AG09319 (cell line): ENCODE results near the gene PTPRZ1.

Experiments used
- DNase-seq: peaks from one replicate; pipeline ENCODE4 v3.0.0-alpha.2; 2010; ENCODE audit warnings: low read depth; ENCODE audit errors: extremely low read depth
- TF ChIP-seq, protein P1 (sequence below): IDR thresholded peaks from 2 replicates; pipeline ENCODE4 v1.5.1; 2011; ENCODE audit warnings: low read depth, mild to moderate bottlenecking, inconsistent platforms, low read length, moderate library complexity

The PTPRZ1 gene

DNA sequence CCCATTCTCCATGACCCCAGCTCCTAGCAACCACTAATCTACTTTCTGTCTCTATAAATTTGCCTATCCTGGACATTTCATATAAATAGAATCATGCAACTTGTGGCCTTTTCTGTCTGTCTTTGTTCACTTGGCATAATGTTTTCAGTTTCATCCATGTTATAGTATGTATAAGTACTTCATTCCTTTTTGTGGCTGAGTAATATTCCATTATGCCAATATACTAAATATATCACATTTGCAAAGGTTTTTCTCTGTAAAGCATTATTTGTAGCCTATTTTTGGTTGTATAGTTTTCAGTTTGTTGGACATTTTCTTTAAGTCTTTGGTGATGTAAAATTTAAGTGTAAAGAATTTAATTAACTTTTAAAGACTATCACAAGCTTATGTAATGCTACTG lies 2.2 kb downstream of the PTPRZ1 start:
- TF ChIP-seq, protein P1, sequence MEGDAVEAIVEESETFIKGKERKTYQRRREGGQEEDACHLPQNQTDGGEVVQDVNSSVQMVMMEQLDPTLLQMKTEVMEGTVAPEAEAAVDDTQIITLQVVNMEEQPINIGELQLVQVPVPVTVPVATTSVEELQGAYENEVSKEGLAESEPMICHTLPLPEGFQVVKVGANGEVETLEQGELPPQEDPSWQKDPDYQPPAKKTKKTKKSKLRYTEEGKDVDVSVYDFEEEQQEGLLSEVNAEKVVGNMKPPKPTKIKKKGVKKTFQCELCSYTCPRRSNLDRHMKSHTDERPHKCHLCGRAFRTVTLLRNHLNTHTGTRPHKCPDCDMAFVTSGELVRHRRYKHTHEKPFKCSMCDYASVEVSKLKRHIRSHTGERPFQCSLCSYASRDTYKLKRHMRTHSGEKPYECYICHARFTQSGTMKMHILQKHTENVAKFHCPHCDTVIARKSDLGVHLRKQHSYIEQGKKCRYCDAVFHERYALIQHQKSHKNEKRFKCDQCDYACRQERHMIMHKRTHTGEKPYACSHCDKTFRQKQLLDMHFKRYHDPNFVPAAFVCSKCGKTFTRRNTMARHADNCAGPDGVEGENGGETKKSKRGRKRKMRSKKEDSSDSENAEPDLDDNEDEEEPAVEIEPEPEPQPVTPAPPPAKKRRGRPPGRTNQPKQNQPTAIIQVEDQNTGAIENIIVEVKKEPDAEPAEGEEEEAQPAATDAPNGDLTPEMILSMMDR = no peak
- no peak for DNase-seq

DNA sequence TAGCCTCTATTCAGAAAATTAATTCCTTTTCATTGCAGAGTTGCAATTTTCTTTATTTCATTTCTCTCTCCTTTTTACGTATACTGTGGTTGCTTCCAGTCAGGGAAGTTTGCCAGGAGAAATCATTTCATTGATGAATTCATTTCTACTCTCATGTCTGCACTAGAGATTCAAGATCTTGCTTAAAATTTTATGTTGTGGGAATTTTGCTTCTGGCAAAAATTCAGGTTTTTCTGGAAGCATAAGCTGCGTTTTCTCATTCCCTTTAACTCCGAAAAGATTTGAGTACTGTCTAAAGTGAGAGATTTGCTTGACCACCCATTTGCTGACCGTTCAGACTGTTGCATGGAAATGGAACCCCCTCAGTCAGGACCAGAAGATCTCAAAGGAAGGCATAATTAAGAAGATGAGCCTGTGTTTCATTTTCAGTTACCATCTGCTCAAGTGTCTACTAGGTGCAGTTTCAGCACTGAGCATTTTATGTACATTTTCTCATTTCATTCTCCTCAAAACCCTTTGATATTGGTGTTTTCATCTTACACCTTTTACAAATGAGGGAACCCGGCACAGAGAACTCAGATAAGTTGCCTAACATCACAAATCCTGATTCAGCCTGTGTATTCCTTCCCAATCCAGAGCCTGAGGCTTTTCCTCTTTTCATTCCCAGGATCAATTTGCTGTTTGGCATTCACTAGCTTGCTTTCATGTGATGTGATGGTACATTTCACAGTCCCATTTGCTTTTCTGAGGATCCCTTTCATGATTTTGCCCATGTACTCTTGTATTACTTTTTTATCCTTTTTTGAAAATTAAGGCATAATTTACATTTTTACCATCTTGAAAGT lies 3.9 kb downstream of the PTPRZ1 start:
- TF ChIP-seq, protein P1 = no peak
- no peak for DNase-seq

DNA sequence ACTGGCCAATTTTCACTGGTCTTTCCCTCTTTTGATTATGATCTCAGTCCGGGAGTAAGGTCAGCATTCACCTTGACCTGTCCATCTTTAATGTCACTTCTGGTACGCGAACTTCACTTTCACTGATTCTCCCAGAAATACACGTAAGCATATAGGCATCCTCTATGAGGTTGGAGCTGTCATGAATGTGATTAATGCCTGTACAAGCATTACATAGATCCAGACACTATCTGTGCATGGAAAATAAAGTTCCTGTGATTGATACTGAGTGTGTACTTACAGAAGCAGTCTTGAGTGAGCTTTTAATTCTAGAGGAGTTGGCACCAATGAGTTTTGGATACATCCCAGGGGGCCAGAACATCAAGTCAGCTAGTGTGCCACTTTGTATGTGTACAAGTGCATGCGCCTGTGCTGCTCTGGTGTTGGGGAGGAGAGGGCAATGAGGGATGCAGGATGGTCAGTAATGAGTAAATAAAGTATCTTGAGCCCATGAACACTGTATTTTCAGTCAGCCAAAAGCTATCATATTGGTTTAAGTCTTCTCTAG lies 6.0 kb downstream of the PTPRZ1 start:
- no peak for DNase-seq
- TF ChIP-seq, protein P1 = no peak

DNA sequence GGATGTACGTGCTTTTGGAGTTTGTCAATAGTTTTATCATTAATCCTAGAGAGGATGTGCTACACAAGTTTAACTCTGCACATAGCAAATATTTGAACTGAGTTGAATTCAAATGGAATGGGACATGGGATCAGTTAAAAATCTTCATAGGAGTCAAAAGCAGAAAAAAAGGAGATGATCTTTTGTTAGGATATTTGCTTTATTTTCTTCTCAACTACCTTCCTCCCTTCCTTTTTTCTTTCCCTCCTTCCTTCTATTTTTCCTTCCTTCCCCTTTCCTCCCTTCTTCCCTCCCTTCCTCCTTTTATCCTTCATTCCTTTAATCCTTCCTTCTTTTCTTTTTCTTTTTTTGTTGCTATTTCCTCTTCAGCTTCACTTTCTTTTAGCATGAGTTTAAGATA lies 6.6 kb downstream of the PTPRZ1 start:
- no peak for DNase-seq
- TF ChIP-seq, protein P1 = no peak

DNA sequence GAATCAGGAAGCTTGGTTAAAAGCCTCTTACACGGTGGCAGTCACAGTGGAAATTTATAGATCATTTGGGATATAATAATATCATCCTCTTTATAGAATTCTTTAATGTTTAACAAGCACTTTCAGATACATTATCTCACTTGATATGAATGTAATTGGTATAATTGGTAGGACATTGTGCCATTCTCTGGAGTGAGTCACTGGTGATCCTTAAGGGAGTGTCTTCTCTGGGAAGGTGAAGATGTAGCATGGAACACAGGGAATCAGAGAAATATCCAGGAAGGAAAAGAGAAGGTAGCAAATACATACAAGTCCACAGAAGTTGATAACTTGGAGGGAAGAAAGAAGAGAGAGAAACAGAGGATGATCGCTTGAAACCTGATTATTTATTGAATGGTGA lies 9.8 kb downstream of the PTPRZ1 start:
- TF ChIP-seq, protein P1 = no peak

DNA sequence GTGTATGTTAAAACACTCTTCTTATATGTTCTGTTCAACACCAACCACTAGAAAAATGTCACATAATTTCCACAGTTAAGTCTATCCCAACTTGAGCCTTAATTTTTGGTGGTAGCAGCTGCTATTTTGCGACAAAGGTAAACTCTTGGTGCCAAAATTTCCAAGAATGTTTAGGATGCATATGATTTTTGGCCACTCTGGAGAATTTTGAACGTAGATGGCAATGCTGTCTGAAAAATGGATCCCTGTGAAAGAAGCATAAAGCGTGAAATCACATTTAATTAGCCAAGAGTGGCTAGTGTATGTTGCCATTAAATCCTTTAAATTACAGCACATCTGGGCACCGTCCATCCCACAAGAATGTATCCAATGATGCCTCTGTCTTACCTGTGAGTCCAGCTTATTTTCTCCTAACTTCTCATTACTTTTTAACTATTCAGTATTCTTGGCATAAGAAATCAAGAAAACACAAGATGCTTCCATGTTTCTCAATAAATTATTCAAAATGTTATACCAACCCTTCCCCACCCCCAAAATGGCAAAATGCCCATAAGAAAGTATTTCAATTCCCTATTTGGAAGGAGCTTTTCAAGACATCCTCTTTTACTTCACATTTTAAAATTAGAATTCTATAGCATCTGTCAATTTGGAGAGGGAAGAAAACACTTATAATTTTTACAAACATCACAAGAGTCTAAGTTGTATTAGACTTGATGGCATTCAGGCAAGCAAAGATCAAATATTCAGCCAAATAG lies 12.4 kb downstream of the PTPRZ1 start:
- TF ChIP-seq, protein P1 = no peak

More for the DNA sequence above, 9.8 kb downstream of the PTPRZ1 start:
- DNase-seq = no peak

DNA sequence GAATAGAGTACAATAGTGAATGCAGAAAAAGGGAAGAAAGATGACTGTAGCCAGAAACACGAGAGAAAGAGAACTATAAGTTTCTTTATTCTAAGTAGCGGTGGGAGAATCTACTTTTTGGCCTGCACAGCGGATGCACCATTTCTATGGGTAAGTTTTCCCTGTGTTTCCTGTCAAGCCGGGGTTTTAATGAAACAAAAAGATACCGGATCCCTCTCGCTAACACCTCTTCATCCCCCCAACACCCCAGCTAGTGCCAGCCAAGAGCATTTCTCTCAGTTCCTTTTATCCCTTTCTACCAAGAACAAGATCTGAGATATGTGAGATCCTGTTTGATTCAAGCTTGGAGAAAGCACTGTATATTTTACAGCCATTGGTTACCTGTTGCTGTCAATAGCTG lies 14.7 kb downstream of the PTPRZ1 start:
- no peak for DNase-seq
- TF ChIP-seq, protein P1 = no peak

More for the DNA sequence above, 12.4 kb downstream of the PTPRZ1 start:
- no peak for DNase-seq
